SK-N-SH (cell line): ENCODE measurements around the gene FZD10.

Experiments
- CHD2 ChIP-seq: fragments of 150-350 bp; IDR thresholded peaks from 2 replicates; pipeline ENCODE4 v1.6.1; 2018; ENCODE audit warnings: low read length; ENCODE audit not compliant: partially characterized antibody
- CTCF ChIP-seq: fragments of 200-600 bp; sonication (generic); IDR thresholded peaks from 2 replicates; pipeline ENCODE4 v1.6.1; 2017; ENCODE audit warnings: antibody characterized with exemption, mild to moderate bottlenecking, moderate library complexity
- MAX ChIP-seq: IDR thresholded peaks from 2 replicates; pipeline ENCODE4 v1.4.0; 2012; ENCODE audit warnings: low read depth
- MXI1 ChIP-seq: IDR thresholded peaks from 2 replicates; pipeline ENCODE4 v1.6.1; 2012; ENCODE audit warnings: mild to moderate bottlenecking, low read depth, low read length, improper control_type of control experiment
- PBX3 ChIP-seq: IDR thresholded peaks from 2 replicates; pipeline ENCODE4; 2012
- REST ChIP-seq: IDR thresholded peaks from 2 replicates; pipeline ENCODE4 v1.6.1; 2012; ENCODE audit warnings: mild to moderate bottlenecking, low read depth, low read length, moderate library complexity
- SIN3A ChIP-seq: IDR thresholded peaks from 2 replicates; pipeline ENCODE4 v1.6.1; 2012; ENCODE audit warnings: low read depth, mild to moderate bottlenecking, low read length, moderate library complexity, borderline replicate concordance
- TCF12 ChIP-seq: IDR thresholded peaks from 2 replicates; pipeline ENCODE4 v1.4.0; 2012
- USF2 ChIP-seq: fragments of 150-350 bp; IDR thresholded peaks from 2 replicates; pipeline ENCODE4 v1.6.1; 2017; ENCODE audit warnings: antibody characterized with exemption, low read length, low read depth, borderline replicate concordance
- YY1 ChIP-seq: IDR thresholded peaks from 2 replicates; pipeline ENCODE4 v1.4.0; 2012; ENCODE audit warnings: low read depth, mild to moderate bottlenecking

- TF ChIP-seq MAX = no peak
- no peak for TF ChIP-seq CTCF
- no peak for TF ChIP-seq CHD2
- TF ChIP-seq USF2 = no peak
- no peak for TF ChIP-seq YY1
- TF ChIP-seq MXI1 = no peak
- TF ChIP-seq SIN3A = no peak
- no peak for TF ChIP-seq PBX3
- no peak for TF ChIP-seq REST
- TF ChIP-seq TCF12 = no peak
Measured at GRCh38 chr12:130164936-130165335, 2.7 kb downstream of the FZD10 start.
